Lower lobe of right lung (tissue), 2 donors: ENCODE data around the gene TSPAN9. TPM values are rescaled to one million over a fixed set of nuclear protein-coding genes. Genes with fewer than 3 reads are reported as not detected.

Source experiments
- ATAC-seq, 2 donors: fragments of 200-7000 bp; cut with Tn5 transposase; one replicate each; pipeline ENCODE4 v1.9.1; 2020 to 2022; ENCODE audit warnings: mild to moderate bottlenecking in 2 of 2, moderate library complexity in 2 of 2
- DNase-seq: peaks from one replicate; pipeline ENCODE4 v3.0.0-alpha.2; 2020
- H3K27ac ChIP-seq: fragments of 200-600 bp; one replicate; pipeline ENCODE4 v1.8.0; 2022
- H3K27me3 ChIP-seq: fragments of 200-600 bp; one replicate; pipeline ENCODE4 v1.8.0; 2022; ENCODE audit warnings: low read depth
- H3K36me3 ChIP-seq: fragments of 200-600 bp; one replicate; pipeline ENCODE4 v1.8.0; 2022; ENCODE audit warnings: mild to moderate bottlenecking
- H3K4me1 ChIP-seq: fragments of 200-600 bp; one replicate; pipeline ENCODE4 v1.8.0; 2022
- H3K4me3 ChIP-seq: fragments of 200-600 bp; one replicate; pipeline ENCODE4 v1.8.0; 2022; ENCODE audit warnings: mild to moderate bottlenecking
- H3K9me3 ChIP-seq: fragments of 200-600 bp; one replicate; pipeline ENCODE4 v1.8.0; 2022
- intact Hi-C: fragments of 100-400 bp; cut with DNase I; formaldehyde crosslinking; loops from one replicate; pipeline ENCODE4 v1.11.0; 2022
- total RNA-seq: library from RNA; stranded (reverse); fragmentation: NEBNext Ultra II Directional; extraction: Animal tissue kit (Norgen Biotek cat#: 25700); gene quantifications from one replicate; pipeline ENCODE4 v1.2.1, GENCODE V29; 2021
- TF ChIP-seq, protein P1 (sequence below): fragments of 200-600 bp; IDR thresholded peaks from one replicate; pipeline ENCODE4 v1.8.0; 2022; ENCODE audit warnings: antibody characterized with exemption, mild to moderate bottlenecking
- donor health status: DM: no; HTN: yes; CAD: no; lungs with severe emphysema.

The TSPAN9 gene
- total RNA-seq, 1 donor from 2014 or later: 61.1 TPM

DNA sequence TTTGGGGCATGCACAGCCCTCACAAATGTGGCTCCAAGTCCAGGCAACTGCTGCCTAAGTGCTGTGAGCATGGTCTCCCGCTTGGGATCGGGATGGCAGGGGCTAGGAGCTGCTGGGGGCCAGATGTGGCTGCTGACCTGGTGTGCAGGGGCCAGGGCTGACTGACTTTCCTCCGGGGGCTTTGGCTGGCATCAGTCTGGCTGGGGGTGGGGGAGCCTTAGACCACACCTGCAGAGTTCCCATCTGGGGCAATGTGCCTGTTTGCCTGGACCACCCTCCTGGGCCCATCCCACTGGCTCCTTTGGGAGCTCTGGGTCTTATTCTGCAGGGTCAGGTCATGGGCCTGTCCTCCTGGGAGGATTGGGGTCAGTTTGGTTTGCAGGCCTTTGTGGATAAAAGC is 90.5 kb downstream of the TSPAN9 start:
- Histone ChIP-seq H3K4me1 (peaks cover 6% of the 10 kb centered on the region), H3K27me3 (no peaks in the 10 kb centered on the region), H3K9me3 (no peaks in the 10 kb centered on the region), H3K4me3 (no peak overlapping the region), H3K27ac (no peak overlapping the region), H3K36me3 (no peaks in the 10 kb centered on the region)
- no peak for ATAC-seq
- DNase-seq: no peak
- intact Hi-C loops: no loop called here
- TF ChIP-seq, protein P1, sequence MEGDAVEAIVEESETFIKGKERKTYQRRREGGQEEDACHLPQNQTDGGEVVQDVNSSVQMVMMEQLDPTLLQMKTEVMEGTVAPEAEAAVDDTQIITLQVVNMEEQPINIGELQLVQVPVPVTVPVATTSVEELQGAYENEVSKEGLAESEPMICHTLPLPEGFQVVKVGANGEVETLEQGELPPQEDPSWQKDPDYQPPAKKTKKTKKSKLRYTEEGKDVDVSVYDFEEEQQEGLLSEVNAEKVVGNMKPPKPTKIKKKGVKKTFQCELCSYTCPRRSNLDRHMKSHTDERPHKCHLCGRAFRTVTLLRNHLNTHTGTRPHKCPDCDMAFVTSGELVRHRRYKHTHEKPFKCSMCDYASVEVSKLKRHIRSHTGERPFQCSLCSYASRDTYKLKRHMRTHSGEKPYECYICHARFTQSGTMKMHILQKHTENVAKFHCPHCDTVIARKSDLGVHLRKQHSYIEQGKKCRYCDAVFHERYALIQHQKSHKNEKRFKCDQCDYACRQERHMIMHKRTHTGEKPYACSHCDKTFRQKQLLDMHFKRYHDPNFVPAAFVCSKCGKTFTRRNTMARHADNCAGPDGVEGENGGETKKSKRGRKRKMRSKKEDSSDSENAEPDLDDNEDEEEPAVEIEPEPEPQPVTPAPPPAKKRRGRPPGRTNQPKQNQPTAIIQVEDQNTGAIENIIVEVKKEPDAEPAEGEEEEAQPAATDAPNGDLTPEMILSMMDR: no peak

DNA sequence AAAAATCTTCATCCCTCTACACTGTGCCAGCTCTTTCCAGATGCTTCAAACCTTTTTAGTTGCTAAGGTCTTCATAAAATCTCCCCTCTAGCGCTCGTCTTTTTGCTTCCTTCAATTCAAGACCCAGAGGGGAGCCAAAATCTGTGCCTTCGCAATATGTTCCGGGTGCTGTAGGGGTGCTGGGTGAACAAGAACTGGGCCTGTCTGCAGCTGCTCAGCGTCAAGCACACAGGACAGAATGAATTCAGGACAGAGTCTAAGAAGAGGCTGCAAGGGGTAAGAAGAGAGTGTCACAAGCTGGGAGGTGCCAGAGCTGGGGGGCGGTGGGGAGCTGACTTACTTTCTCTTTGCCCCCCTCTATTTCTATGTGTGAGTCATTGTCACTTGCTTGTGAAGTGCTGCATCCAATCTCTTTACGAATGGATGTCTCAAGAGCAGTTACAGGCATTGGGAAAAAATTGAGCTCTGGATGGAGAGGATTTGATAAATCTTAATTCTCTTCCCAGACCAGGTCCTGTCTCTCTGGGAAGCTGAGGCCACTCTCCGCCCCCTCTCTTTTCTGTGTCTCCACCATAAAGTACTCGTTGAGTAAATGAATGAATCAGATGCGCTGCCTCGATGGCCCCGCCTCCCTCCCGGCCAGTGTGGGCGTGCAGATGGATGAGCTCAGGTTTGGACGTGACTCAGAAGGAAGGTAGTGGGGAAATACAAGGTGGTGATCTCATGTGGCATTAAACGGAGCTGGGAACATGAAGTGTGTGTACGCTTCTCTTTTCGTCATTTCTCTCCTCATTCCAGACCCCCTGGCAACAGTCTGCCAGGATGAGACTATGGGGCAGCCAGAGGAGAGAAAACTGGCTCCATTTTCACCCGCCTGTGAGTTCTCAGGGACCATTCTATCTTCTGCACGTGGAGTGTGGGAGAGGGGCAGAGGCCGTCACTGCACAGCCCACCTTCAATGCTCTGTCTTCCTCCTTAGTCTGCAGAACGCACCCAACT is 91.3 kb downstream of the TSPAN9 start:
- Histone ChIP-seq H3K4me3 (no peak overlapping the region), H3K27ac (no peak overlapping the region), H3K9me3 (no peaks in the 10 kb centered on the region), H3K36me3 (no peaks in the 10 kb centered on the region), H3K4me1 (peaks cover 6% of the 10 kb centered on the region), H3K27me3 (no peaks in the 10 kb centered on the region)
- DNase-seq (no peak), ATAC-seq (peak; percentile 29 to 48)
- intact Hi-C loops: no loop called here
- TF ChIP-seq, protein P1: no peak

DNA sequence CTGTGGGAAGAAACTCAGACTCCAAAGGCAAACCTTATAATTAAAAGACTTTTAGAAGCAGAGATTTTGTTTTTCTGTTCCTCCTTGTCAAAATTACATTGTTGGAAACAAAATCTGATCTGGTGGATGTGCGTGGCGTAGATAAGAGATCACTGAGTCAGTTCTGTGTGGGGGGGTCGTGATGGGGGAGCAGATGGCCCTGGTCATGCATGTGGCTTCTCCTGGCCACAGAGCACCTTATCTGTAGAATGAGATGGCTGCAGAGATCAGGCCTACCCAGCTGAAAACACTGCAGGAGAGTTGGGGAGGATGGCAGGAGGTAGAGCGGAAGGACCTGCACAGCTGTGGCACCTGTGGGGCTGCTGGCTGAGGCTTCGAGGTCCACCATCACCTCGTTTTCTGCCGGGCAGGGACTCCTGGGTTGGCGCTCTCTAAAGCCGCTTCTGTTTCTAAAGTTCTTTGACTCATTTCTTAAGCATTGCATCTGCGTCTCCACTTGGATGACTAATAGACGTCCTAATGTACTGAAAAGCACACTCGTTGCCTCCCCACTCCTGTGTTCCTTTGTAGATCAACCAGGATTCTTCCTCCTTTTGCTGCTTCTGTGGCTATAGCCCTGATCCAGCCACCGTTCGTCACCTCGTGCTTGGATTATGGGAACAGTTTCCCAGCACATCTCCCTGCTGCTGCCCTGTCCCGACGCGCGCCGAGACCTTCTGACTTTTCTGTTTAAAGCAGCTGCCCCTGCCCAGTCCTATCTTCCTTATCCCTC is 93.4 kb downstream of the TSPAN9 start:
- Histone ChIP-seq H3K27ac (no peak overlapping the region), H3K27me3 (no peaks in the 10 kb centered on the region), H3K4me3 (no peak overlapping the region), H3K36me3 (no peaks in the 10 kb centered on the region), H3K9me3 (no peaks in the 10 kb centered on the region), H3K4me1 (no peaks in the 10 kb centered on the region)
- intact Hi-C loops: no loop called here
- TF ChIP-seq, protein P1: no peak
- ATAC-seq (no peak), DNase-seq (no peak)

DNA sequence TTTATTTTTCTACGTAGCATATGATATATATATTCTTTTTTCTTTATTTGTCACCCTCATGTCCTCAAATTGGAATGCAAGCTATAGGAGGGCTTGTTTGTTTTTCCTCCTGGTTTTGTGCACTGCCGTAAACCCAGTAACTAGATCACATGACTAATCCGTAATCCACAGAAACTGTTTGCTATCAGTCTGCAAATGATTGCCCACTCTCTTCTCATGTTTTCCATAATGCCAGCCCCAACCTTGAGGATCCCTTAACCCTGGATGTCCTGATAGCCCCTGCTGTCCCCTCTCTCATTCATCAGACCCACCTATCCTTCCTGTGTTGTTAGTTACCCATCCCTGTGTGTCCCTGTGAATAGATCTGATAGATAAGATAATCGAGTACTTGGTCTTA is 94.0 kb downstream of the TSPAN9 start:
- intact Hi-C loops: no loop called here
- no peak for DNase-seq
- ATAC-seq: no peak
- TF ChIP-seq, protein P1: no peak
- H3K4me1 ChIP-seq: no peaks in the 10 kb centered on the region
- H3K36me3 ChIP-seq: no peaks in the 10 kb centered on the region
- no peak overlapping the region for H3K4me3 ChIP-seq
- no peak overlapping the region for H3K27ac ChIP-seq
- H3K9me3 ChIP-seq: no peaks in the 10 kb centered on the region
- no peaks in the 10 kb centered on the region for H3K27me3 ChIP-seq

DNA sequence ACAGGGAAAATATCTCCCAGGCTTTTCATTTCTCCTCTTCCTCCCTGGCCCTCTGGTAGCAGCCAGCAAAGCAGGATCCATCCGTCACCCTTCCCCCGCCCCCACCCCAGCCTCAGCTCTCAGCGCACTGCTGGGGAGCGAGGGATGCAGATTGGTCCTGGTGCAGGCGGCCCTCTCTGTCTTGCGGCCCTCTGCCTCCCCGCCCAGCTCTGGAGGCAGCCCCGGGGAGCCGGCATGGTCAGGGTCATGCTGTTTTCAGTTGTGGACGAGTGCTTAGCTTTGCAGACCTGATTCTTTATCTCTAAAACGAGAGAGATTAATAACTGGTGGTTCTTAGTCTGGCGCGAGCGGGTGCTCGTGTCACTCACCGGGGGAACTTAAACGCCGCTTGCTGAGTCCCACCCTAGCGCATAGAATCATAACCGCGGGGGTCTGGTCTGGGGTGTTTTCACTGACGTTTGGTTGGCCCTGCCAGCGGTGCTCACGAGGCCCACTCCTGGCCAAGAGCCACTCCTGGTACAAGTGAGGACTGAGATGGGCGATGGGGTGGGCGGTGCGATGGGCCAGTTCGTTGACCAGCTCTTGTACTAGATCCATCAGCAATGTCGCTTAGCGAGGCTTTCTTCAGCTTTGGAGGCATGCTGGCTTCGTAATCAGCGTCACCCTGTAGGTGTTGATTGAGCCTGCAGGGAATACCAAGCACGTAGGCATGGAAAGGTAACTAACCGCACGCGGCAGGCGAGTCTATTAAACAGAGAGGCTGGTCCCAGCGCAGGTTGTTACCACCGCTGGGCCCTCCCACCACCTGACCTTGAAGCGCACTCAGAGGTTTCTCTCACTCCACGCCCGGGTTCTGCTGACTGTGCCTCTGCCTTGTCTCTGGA is 95.2 kb downstream of the TSPAN9 start:
- intact Hi-C loops: no loop called here
- Histone ChIP-seq H3K4me1 (no peaks in the 10 kb centered on the region), H3K4me3 (no peak overlapping the region), H3K27ac (no peak overlapping the region), H3K9me3 (no peaks in the 10 kb centered on the region), H3K27me3 (no peaks in the 10 kb centered on the region), H3K36me3 (no peaks in the 10 kb centered on the region)
- DNase-seq (no peak), ATAC-seq (no peak)
- TF ChIP-seq, protein P1: no peak
